Measurements from ENCODE around the gene CNTN4.
"Not testable (repeated sequence)": the region's sequence is repeated elsewhere in the genome, so short reads cannot be mapped to it uniquely, and the experiment has no call there.

The CNTN4 gene

DNA sequence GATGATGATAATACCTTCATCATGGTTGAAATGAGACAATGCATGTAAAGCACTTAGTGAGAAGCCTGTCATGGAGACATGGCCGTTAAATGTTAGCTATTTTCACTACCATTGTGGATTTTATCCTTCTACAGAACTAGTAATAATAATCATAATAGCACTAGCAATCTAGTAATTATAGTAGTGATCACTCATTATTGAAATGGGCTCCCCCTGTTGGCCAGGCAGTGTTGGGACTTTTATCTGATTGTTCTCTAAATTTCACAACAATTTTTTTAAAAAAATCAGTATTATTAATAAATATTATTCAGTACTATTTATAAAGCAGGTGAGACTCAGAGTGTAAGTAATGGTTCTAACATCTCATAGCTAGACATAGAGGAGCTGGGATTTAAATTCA, 615.3 kb downstream of the CNTN4 start:
- no peak for DNase-seq

DNA sequence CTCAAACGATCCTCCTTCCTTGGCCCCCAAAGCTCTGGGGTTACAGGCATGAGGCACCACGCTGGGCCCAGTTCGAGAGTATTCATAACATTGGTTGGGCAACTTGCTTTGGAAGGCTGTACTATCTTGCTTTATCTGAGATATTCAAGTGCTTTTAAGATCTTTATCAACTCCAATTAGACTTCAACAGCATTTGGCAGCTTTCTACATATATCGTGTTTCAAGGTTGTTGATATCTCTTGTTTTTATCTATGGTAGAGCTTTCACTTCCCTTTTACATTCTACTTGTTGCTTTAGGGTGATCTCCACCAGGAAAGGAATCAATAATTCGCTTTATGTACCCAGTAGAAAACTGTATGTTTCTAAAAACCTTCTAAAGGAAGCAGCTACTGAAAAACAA, 616.2 kb downstream of the CNTN4 start:
- DNase-seq: no peak

- DNase-seq: no peak
These were observed 628.4 kb downstream of the CNTN4 start for GRCh38 chr3:2727101-2727500.

DNA sequence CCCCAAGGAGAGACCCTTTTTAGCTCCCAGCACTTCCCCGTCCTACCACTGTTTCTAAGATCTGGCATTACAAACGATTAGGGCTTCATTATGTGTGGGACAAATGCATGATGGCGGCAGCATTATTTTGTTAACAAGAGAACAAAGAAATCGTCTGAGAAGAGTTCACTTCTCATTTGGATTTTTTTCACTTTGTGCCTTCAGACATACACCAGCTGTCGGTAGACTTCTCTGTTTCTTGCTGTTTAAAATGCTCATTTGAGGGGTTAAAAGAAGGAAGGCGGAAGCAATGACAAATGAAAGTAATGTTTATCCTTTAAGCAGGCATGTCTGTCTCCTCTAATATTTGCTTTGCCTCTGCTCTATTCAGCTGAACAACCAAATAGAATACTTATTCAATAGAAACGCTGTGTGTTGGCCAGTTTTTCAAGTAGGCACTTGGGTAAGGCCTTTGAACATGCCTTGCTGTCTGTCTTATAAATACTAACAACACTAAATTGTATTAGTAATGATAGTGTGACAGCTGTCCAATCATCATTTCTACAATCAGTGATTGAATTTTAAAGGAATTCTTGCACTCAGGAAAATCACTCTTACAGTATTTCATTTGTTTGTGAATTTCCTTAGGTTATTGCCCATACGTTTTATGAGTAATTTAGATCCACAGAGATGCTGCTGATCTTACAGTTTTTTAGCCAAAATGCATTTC, 629.1 kb downstream of the CNTN4 start:
- no peak for DNase-seq

DNA sequence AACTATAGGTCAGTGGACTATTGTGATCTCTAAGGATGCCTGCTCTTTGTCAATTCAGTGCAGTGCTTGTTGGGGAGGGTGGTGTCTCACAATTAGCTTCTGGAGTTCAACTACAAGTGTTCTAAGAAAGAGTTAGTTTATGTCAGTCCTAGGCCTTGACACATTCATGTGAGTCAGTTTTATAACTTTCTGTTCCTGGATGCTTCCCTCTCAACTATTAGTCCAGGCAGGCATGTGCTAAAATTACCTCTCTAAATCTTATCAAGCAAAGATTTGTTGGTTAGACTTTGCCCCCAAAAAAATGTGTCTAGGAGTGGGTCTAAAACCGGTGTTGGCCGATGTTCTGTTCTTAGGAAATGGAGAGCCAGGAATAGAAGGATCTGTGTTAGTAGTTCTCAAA, 633.2 kb downstream of the CNTN4 start:
- DNase-seq: no peak

DNA sequence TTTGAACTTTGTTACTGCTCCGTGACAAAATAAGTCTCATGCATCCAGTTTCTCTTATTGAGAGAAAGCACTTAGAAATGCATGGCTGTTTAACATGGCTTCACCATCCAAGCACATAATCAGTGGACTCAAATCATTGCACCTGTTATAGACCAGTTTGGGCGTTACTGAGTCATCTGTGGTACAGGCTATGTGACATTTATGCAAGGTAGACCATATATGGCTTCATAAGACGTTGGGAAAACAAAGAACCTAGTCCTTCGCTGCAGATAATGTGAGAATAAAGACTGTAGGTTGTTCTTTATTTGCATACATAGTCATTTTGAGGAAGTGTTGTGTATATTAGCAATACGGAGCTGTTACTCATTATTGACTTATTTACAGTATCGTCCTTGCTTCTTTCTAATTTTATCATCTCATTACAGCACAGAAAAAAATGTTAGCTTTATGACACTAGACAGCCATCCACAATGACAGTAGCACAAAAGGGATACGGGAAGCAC, 636.8 kb downstream of the CNTN4 start:
- DNase-seq: no peak

DNA sequence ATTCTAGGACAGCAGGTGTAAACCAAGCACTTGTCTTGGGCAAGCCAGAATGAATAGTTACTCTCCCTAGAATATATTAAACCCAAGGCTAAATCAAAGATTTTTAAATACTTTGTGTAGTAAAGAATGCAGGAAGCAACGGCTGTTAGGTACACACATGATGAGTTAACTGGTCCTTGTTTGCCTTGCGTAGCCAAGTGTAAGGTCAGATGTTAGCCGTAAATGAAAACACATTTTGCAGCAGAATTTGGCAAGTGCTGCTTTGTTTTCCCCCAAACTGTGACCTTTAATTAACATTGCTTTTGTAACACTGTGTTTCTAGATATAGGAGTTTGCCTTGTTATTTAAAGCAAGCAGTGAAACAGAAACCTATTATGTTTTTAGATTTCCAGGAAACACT, 642.9 kb downstream of the CNTN4 start:
- no peak for DNase-seq

- DNase-seq: no peak
These were observed 666.4 kb downstream of the CNTN4 start for GRCh38 chr3:2765002-2765579.

- no peak for DNase-seq
These were observed 671.8 kb downstream of the CNTN4 start for GRCh38 chr3:2770451-2770850.

DNA sequence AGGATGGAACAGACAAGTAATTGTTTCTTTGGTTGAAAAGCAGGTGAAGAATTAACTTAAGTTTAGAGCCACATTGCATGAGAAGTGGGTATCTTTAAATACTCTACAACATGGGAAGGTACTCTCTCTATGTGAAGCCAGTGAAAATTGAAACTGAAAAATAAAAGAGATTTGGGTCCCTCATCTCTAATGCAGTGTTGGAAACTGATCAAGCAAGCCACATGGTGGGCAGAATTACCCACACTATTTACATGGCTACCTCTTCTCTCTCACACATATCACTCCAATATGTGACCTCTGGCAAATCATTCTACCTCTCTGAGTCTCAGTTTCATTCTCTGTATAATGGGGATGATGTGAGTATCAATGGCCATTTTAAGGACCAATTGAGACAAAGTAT, 672.5 kb downstream of the CNTN4 start:
- no peak for DNase-seq

DNA sequence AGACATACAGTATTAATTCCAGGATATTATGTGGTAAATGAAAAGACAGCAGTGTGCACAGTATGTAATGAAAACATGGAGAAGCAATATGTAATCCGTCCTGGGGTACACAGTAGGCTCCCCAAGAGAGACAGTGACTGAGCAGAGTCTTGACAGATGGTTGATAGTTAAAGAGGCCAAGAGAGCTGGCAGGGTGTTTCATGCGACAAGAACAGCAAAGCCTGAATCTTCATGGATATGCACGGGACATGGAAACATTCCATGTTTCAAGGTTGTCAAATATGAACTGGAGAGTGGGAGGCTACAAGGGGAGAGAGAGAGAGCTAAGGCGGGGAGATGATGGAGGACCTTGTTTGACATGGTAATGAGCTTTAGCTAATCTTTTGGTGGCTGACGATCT, 673.1 kb downstream of the CNTN4 start:
- no peak for DNase-seq

DNA sequence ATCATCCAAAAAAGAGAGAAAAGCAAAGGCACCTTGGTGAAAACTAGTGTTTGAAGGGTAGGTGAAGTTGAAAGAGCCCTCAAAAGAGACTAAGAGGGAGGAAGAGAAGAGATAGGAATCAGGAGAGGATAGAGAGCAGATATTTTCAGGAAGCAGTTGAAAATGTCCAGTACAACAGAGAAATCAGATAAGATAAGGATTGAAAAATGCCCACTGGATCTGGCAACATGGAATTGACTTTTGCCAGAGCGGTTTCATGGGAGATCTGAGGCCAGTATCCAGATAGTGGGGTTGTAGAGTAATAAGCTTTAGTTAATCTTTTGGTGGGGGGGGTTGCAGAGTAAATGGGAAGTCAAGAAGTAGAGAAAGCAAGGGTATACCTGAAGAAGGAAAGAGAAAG, 674.1 kb downstream of the CNTN4 start:
- no peak for DNase-seq

GRCh38 chr3:2774481-2775249, 676.0 kb downstream of the CNTN4 start:
- DNase-seq: no peak

DNA sequence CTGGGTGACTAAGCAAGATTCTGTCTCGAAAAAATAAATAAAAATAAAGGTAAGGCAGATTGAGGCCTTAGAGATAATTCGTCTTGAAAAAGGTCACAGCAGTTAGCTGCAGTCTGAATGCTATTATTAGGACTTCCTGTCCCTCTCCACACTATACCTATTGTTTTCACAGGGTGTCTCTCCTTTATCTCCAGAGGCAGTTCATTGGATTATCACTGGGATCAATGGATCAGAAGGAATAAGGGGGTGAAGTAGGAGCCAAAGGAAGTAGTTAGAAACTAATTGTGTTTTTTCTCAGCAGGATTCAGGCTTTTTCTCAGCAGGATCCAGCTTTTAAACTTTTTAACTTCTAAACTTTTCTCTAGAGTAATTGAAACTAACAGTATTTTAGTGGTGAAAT, 684.6 kb downstream of the CNTN4 start:
- no peak for DNase-seq

DNA sequence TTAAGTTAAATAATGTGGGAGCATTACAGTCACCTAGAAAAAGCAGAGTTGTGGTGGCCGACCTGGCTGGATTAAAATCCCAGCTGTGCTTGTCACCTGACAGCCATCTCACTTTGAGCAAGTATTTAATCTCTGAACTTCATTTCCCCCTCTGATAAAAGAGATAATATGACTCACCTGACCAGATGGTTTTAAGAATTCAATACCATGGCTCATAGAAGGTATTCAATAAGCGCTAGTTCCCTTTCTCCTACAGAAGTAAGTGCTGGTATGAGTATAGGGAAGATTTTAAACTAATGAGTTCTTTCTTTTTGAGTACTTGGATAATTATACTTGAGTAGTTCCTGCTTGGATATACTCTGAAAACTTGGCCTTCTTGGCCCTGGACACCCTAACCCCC, 686.0 kb downstream of the CNTN4 start:
- no peak for DNase-seq

DNA sequence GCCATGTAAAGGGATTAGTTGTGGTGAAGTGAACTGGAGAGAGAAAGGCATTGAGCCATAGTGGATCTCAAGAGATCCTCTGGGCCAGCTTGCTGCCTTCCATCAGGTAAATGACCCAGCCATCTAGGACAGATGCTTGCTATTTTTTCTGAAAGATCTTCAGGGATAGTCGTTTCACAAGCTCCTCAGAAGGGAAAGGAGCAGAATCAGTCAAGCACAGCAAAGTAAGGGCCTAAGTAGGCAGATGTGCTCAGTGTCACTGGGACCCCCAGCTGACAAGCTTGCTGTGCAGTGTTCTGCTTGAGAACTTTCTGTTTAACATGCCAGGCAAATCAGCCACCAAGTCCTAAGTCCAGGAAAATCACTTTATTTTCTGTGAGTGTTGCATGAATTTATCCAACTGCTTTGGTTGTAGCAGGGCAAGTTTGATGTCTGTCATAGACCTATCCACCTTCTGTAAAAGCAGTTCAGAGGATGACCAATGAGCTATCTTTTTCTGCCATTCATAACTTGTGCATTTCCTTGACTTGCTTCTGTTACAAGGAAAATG, 691.7 kb downstream of the CNTN4 start:
- no peak for DNase-seq

DNA sequence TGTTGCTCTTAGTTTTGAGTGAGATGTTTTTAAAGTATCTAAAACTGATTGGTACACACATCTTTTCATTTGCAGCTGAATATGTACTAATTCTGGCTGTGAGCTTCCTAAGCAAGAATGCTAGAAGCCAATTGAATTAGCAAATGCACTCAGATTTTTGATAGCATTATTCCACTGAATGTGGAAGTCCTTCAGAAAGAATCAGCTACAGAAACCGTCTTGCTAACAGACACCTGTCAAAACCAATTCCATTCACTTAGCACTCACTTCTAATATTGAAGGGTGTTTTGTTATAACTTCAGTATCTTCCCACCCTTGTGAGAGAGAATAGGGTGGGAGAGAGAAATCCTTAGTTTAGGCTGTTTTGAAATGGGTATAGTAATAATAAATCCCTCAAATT, 693.8 kb downstream of the CNTN4 start:
- no peak for DNase-seq

DNA sequence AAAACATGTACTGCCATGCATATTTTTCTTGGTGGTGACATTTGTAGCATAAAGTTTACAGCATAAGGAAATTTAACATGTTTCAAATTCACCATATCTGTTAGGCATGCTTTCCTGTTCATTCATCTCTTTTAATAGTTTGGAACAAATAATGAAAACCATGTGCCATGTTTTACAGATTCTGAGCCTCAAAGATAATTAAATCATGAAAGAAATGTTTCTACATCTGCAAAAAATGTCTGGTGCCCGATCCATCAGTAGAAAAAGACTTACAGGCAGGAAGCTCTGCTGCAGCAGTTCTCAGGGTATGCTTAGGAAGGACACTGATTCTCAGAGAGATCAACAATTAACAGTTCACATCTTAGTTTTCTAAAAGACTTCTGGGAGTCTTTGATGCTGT, 695.3 kb downstream of the CNTN4 start:
- no peak for DNase-seq

GRCh38 chr3:2802429-2802828, 703.8 kb downstream of the CNTN4 start:
- no peak for DNase-seq

GRCh38 chr3:2807514-2807913, 708.8 kb downstream of the CNTN4 start:
- no peak for DNase-seq

- no peak for DNase-seq
These were observed 712.1 kb downstream of the CNTN4 start for GRCh38 chr3:2810723-2811122.

- DNase-seq: no peak
These were observed 720.9 kb downstream of the CNTN4 start for GRCh38 chr3:2819571-2819970.

DNA sequence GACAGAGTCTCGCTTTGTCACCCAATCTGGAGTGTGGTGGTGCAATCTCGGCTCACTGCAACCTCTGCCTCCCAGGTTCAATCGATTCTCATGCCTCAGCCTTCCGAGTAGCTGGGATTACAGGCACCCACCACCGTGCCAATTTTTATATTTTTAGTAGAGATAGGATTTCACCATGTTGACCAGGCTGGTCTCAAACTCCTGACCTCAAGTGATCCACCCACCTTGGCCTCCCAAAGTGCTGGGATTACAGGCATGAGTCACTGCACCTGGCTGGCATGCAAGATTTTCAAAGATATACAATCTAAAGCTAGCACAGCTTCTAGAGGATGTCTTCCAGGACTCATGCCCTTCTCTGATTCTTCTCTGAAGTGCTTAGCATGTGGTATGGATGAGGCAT, 722.3 kb downstream of the CNTN4 start:
- DNase-seq: not testable (repeated sequence)

DNA sequence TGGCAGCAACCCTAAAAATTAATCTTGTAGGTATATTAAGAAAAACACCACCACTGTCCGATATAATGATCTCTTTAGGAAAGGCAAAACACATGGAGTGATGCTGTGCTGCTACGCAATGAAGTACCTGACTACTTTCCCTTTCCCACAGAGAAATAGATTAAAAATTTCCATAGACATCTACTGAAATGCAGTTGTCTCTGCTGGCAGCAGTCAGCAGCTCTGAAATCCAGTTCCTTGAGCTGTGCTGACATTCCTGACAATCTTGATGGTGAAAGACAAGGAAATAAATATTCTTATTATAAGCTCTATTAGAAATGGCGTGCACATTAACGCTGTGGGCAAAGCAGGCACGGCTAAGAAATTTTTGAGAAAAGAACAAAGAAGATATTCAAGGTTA, 723.9 kb downstream of the CNTN4 start:
- no peak for DNase-seq

All from NCI-H226 (cell line).